ENCODE results near the gene C14orf119. TPM values are rescaled to one million over a fixed set of nuclear protein-coding genes. Genes with fewer than 3 reads are reported as not detected.

Gene C14orf119
- total RNA-seq, 2 experiments from 2014 or later = 52.0 to 57.0 TPM

GRCh38 chr14:23148591-23149249, 53.4 kb downstream of the C14orf119 start:
- H3K36me3 Mint-ChIP-seq = no peaks in the 10 kb centered on the region
- H3K4me3 Mint-ChIP-seq = no peak overlapping the region
- H3K27ac Mint-ChIP-seq = no peak overlapping the region
- no peak for DNase-seq
- H3K9me3 Mint-ChIP-seq = no peaks in the 10 kb centered on the region
- peaks cover 1% of the 10 kb centered on the region for H3K4me1 Mint-ChIP-seq
- H3K27me3 Mint-ChIP-seq = peaks cover 3% of the 10 kb centered on the region

- peaks cover 3% of the 10 kb centered on the region for H3K27me3 Mint-ChIP-seq
- peaks cover 6% of the 10 kb centered on the region for H3K4me1 Mint-ChIP-seq
- H3K27ac Mint-ChIP-seq = no peak overlapping the region
- DNase-seq = no peak
- H3K4me3 Mint-ChIP-seq = no peak overlapping the region
- no peaks in the 10 kb centered on the region for H3K36me3 Mint-ChIP-seq
- no peaks in the 10 kb centered on the region for H3K9me3 Mint-ChIP-seq
Measured at GRCh38 chr14:23149745-23150144, 54.4 kb downstream of the C14orf119 start.

Other genes starting within 250 kb of the C14orf119 start
- gene LRP10, start 223.8 kb upstream of the C14orf119 start, total RNA-seq = 10 to 100 TPM; 17.6 to 18.7 TPM
- under 1 TPM; 0.14 to 0.19 TPM for gene REM2, start 212.3 kb upstream of the C14orf119 start, total RNA-seq
- gene RBM23, start 176.4 kb upstream of the C14orf119 start, total RNA-seq = 10 to 100 TPM; 66.2 to 67.2 TPM
- 100 to 1,000 TPM; 169 to 190 TPM for gene PRMT5, start 166.1 kb upstream of the C14orf119 start, total RNA-seq
- 10 to 100 TPM; 51.9 to 53.6 TPM for gene HAUS4, start 138.4 kb upstream of the C14orf119 start, total RNA-seq
- 1 to 10 TPM in 1 of 2 experiments, under 1 TPM in 1; 0.90 to 1.0 TPM for gene AJUBA, start 113.0 kb upstream of the C14orf119 start, total RNA-seq
- gene C14orf93, start 85.4 kb upstream of the C14orf119 start, total RNA-seq = 10 to 100 TPM; 10.5 to 11.1 TPM
- gene PSMB5, start 60.6 kb upstream of the C14orf119 start, total RNA-seq = 100 to 1,000 TPM; 162 to 164 TPM
- gene PSMB11, start 53.3 kb upstream of the C14orf119 start, total RNA-seq = not detected
- under 1 TPM; 0.49 to 0.52 TPM for gene CDH24, start 38.0 kb upstream of the C14orf119 start, total RNA-seq
- 100 to 1,000 TPM; 160 to 174 TPM for gene ACIN1, start 369 bp upstream of the C14orf119 start, total RNA-seq
- gene CIROP, start 9.5 kb downstream of the C14orf119 start, total RNA-seq = not detected
- gene CEBPE, start 23.8 kb downstream of the C14orf119 start, total RNA-seq = under 1 TPM; 0.45 to 0.68 TPM
- 1 to 10 TPM; 2.5 to 2.8 TPM for gene SLC7A8, start 88.2 kb downstream of the C14orf119 start, total RNA-seq
- not detected for gene RNF212B, start 142.4 kb downstream of the C14orf119 start, total RNA-seq
- 10 to 100 TPM; 10.8 to 12.7 TPM for gene HOMEZ, start 190.6 kb downstream of the C14orf119 start, total RNA-seq
- 10 to 100 TPM; 21.1 to 21.4 TPM for gene PPP1R3E, start 207.4 kb downstream of the C14orf119 start, total RNA-seq
- gene BCL2L2, start 211.3 kb downstream of the C14orf119 start, total RNA-seq = 1 to 10 TPM; 1.4 to 1.8 TPM
- gene PABPN1, start 226.0 kb downstream of the C14orf119 start, total RNA-seq = 100 to 1,000 TPM; 280 to 289 TPM

Data from activated naive CD8-positive, alpha-beta T cell treated with anti-CD3 and anti-CD28 coated beads for 36 hours (primary cell).